CD4-positive, alpha-beta T cell treated with Interleukin-21 for 1 hour (primary cell): ENCODE measurements around the gene PRM1.

Source experiments
- DNase-seq: peaks from one replicate; pipeline ENCODE4 v3.0.0-alpha.2; 2020

Gene PRM1

GRCh38 chr16:11251525-11252481 lies 29.3 kb downstream of the PRM1 start:
- peak; percentile 86 for DNase-seq

- DNase-seq: peak; percentile 11
Observed at GRCh38 chr16:11250786-11251524, 30.2 kb downstream of the PRM1 start.

GRCh38 chr16:11250091-11250785 lies 30.9 kb downstream of the PRM1 start:
- DNase-seq: peak; percentile 17

- DNase-seq: no peak
Observed at GRCh38 chr16:11249233-11250061, 31.7 kb downstream of the PRM1 start.

- no peak for DNase-seq
Observed at GRCh38 chr16:11248133-11248532, 33.0 kb downstream of the PRM1 start.

- no peak for DNase-seq
Observed at GRCh38 chr16:11245988-11246387, 35.1 kb downstream of the PRM1 start.

GRCh38 chr16:11245222-11245737 lies 35.9 kb downstream of the PRM1 start:
- DNase-seq: no peak

GRCh38 chr16:11242658-11243057 lies 38.5 kb downstream of the PRM1 start:
- no peak for DNase-seq

- DNase-seq: no peak
Observed at GRCh38 chr16:11241480-11242204, 39.5 kb downstream of the PRM1 start.

- peak; percentile 32 for DNase-seq
Observed at GRCh38 chr16:11240636-11241473, 40.3 kb downstream of the PRM1 start.

- DNase-seq: no peak
Observed at GRCh38 chr16:11239644-11240632, 41.2 kb downstream of the PRM1 start.

- DNase-seq: no peak
Observed at GRCh38 chr16:11238272-11239202, 42.6 kb downstream of the PRM1 start.

- DNase-seq: no peak
Observed at GRCh38 chr16:11236461-11237254, 44.5 kb downstream of the PRM1 start.

GRCh38 chr16:11235703-11235991 lies 45.5 kb downstream of the PRM1 start:
- DNase-seq: no peak

GRCh38 chr16:11234884-11235702 lies 46.0 kb downstream of the PRM1 start:
- peak; percentile 13 for DNase-seq

GRCh38 chr16:11233727-11234376 lies 47.3 kb downstream of the PRM1 start:
- DNase-seq: peak; percentile 70
